AG08395 (cell line): ENCODE data around the gene NCR3LG1.
"Not testable (repeated sequence)": the region's sequence is repeated elsewhere in the genome, so short reads cannot be mapped to it uniquely, and the experiment has no call there.

Source experiments
- DNase-seq: peaks from one replicate; pipeline ENCODE4 v3.0.0; 2012; ENCODE audit warnings: mixed read lengths, low spot score

Gene NCR3LG1

GRCh38 chr11:17412488-17413180, 61.0 kb downstream of the NCR3LG1 start:
- no peak for DNase-seq

- no peak for DNase-seq
These were observed 62.1 kb downstream of the NCR3LG1 start for GRCh38 chr11:17413414-17414316.

GRCh38 chr11:17414317-17414737, 62.7 kb downstream of the NCR3LG1 start:
- no peak for DNase-seq

GRCh38 chr11:17414992-17415391, 63.4 kb downstream of the NCR3LG1 start:
- DNase-seq = no peak

- DNase-seq = no peak
These were observed 64.0 kb downstream of the NCR3LG1 start for GRCh38 chr11:17415523-17416104.

GRCh38 chr11:17416492-17416891, 64.9 kb downstream of the NCR3LG1 start:
- DNase-seq = no peak

- DNase-seq = no peak
These were observed 67.0 kb downstream of the NCR3LG1 start for GRCh38 chr11:17418444-17419081.

- no peak for DNase-seq
These were observed 70.2 kb downstream of the NCR3LG1 start for GRCh38 chr11:17421781-17422180.

GRCh38 chr11:17423533-17424310, 72.1 kb downstream of the NCR3LG1 start:
- no peak for DNase-seq

- DNase-seq = not testable (repeated sequence)
These were observed 74.6 kb downstream of the NCR3LG1 start for GRCh38 chr11:17426233-17426632.
